LNCaP clone FGC (cell line): ENCODE data around the gene REXO4.
"Not testable (repeated sequence)": the region's sequence is repeated elsewhere in the genome, so short reads cannot be mapped to it uniquely, and the experiment has no call there.

Experiments used
- DNase-seq: peaks from one replicate; pipeline ENCODE4 v3.0.0-alpha.2; 2011; ENCODE audit warnings: low read depth
- H3K4me3 ChIP-seq: 2 replicates; pipeline ENCODE4 v1.5.1; 2011; ENCODE audit warnings: mild to moderate bottlenecking, low read depth, low read length, control low read depth
- TF ChIP-seq, protein P1 (sequence below): IDR thresholded peaks from 2 replicates; pipeline ENCODE4 v1.5.1; 2012; ENCODE audit warnings: mild to moderate bottlenecking; ENCODE audit not compliant: control insufficient read depth, insufficient read depth; ENCODE audit errors: extremely low read depth

The REXO4 gene

DNA sequence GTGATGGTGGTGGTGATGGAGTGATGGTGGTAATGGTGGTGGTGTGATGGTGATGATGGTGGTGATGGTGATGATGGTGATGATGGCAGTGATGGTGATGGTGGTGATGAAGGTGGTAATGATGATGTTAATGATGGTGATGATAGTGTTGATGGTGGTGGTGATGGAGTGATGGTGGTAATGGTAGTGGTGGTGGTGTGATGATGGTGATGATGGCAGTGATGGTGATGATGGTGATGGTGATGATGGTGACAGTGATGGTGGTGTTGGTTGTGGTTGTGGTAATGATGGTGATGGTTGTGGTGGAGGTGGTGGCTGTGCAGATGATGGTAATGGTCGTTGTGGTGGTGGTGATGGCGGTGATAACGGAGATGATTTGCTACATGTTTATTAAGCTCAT is 34.4 kb downstream of the REXO4 start:
- H3K4me3 ChIP-seq: no peak overlapping the region
- TF ChIP-seq, protein P1, sequence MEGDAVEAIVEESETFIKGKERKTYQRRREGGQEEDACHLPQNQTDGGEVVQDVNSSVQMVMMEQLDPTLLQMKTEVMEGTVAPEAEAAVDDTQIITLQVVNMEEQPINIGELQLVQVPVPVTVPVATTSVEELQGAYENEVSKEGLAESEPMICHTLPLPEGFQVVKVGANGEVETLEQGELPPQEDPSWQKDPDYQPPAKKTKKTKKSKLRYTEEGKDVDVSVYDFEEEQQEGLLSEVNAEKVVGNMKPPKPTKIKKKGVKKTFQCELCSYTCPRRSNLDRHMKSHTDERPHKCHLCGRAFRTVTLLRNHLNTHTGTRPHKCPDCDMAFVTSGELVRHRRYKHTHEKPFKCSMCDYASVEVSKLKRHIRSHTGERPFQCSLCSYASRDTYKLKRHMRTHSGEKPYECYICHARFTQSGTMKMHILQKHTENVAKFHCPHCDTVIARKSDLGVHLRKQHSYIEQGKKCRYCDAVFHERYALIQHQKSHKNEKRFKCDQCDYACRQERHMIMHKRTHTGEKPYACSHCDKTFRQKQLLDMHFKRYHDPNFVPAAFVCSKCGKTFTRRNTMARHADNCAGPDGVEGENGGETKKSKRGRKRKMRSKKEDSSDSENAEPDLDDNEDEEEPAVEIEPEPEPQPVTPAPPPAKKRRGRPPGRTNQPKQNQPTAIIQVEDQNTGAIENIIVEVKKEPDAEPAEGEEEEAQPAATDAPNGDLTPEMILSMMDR: no peak
- no peak for DNase-seq

DNA sequence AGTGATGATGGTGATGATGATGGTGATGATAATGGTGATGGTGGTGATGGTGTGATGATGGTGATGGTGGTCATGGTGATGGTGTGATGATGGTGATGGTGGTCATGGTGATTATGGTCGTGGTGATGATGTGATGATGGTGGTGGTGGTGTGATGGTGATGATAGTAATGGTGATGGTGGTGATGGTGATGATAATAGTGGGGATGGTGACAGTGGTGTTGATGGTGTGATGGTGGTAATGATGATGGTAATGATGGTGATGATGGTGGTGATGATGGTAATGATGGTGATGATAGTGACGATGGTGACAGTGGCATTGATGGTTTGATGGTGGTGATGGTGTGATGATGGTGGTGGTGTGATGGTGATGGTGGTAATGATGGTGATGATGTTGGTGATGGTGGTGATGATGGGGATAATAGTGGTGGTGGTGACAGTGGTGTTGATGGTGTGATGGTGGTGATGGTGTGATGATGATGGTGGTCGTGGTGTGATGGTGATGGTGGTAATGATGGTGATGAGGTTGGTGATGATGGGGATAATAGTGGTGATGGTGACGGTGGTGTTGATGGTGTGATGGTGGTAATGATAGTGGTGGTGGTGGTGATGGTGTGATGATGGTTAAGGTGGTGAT is 35.2 kb downstream of the REXO4 start:
- TF ChIP-seq, protein P1: no peak
- H3K4me3 ChIP-seq: no peak overlapping the region
- DNase-seq: no peak

DNA sequence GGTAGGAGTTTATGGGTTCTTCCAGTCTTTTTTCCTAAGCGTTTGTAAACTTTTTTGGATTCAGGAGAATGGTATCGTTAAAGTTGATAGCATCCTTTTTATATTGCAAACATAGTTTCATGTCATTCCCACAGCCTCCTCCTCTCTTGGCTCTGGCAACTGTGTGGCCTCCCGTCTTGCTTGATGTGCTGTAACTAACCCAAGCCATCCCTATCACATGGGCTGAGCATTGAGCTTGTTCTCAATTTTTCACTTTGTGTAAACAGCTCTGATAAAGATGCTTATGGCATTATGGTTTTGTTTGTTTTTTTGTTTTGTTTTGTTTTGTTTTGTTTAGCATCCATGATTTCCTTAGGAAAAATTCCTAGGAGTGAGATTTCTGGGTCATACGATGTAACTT is 37.1 kb downstream of the REXO4 start:
- no peak overlapping the region for H3K4me3 ChIP-seq
- TF ChIP-seq, protein P1: no peak
- DNase-seq: no peak

DNA sequence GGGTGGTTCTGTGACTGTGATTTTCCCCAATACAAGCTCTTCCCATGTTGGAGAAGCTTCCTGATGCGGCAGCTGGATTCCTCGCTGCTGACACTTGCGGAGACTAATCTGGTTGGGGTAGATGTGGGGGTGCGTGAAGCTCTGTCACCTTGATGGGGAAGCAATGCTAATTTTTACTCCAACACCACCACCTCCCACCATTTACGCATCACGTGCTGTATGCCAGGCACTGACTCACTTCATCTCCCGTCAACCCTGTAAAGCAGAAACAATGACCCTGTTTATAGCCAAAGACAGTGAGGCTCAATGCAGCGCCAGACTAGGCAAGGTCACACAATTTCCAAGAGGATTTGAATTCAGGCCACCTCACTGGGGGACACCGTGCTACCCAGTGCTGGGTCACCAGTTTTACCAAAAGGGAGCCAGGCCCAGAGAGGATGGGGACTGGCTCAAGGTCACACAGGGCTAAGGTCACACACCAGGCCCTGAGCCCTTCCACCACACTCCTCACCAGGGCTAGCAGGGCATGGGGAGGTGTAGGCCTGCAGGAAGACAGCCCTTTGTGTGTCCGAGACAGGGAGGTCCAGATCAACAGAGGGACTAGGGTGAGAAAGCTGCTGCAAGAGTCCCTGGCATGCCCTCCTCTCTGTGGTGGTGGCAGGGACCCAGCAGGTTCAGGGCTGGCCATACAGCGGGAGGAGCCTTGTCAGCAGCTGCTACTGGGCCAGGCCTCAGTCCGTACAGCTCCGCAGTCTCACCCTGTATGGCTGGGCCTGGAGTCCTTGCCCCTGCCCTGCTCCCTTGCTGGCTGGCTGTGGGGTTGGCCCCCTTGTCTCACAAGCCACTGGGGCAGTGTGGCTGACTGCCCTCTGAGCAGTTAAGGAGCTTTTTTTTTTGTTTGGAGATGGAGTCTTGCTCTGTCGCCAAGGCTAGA is 38.4 kb downstream of the REXO4 start:
- DNase-seq: no peak
- no peak overlapping the region for H3K4me3 ChIP-seq
- TF ChIP-seq, protein P1: no peak

DNA sequence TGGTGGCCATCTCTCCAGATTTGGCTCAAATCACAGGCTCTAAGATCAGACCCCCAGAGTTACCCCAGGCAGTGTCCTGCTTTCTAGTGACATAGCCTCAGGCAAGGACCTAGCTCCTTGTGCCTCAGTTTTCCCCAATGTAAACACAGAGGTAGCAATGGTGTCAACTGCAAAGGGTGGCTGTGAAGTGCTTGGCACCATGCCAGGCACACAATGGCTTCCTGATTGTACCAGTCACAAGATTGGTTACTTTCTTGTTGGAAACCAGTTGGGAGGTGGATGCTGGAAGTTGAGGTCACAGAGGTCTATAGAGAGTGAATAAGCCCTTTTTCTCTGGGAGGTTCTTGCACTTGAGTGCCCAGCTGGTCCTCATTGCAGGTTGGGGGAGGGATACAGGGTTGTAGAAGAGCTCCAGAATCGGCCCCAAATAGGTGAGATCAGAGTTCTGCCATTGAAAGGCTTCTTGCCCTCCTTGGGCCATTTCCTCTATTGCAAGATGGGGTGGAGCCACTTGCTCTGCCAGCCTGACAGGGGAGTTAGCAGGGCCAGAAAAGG is 39.3 kb downstream of the REXO4 start:
- no peak overlapping the region for H3K4me3 ChIP-seq
- DNase-seq: no peak
- TF ChIP-seq, protein P1: no peak

DNA sequence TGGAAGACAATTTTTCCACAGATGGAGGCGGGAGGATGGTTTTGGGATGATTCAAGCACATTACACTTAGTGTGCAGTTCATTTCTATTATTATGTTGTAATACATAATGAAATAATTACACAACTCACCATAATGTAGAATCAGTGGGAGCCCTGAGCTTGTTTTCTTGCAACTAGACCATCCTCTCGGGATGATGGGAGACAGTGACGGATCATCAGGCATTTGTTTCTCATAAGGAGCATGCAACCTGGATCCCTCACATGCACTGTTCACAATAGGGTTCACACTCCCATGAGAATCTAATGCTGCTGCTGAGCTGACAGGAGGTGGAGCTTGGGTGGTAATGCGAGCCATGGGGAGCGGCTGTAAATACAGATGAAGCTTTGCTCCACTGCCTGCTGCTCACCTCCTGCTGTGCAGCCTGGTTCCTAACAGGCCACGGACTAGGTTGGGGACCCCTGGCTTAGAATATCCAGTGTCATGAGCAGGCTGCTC is 40.0 kb downstream of the REXO4 start:
- H3K4me3 ChIP-seq: no peak overlapping the region
- no peak for DNase-seq
- TF ChIP-seq, protein P1: no peak

DNA sequence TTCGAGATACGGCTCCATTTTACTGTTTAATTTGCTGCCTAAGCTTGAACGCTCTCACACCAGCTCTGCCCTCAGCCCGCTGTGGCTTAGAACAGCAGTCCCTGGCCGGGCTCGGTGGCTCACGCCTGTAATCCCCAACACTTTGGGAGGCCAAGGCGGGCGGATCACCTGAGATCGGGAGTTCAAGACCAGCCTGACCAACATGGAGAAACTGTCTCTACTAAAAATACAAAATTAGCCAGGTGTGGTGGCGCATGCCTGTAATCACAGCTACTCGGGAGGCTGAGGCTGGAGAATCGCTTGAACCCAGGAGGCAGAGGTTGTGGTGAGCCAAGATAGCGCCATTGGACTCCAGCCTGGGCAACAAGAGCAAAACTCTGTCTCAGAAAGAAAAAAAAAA is 40.5 kb downstream of the REXO4 start:
- H3K4me3 ChIP-seq, DNase-seq: not testable (repeated sequence)
